Liver (tissue), 9 donors: ENCODE measurements around the gene FAM210A. TPM values are rescaled to one million over a fixed set of nuclear protein-coding genes. Genes with fewer than 3 reads are reported as not detected.

Source experiments
- DNase-seq: peaks from one replicate; pipeline ENCODE4 v3.0.0-alpha.2; 2017; ENCODE audit warnings: low spot score
- H3K27ac ChIP-seq, 2 donors: one replicate each; pipeline ENCODE4 v1.7.0; 2013; ENCODE audit warnings: inconsistent platforms in 2 of 2, low read length in 2 of 2, control low read depth in 1 of 2, low read depth in 1 of 2, mild to moderate bottlenecking in 1 of 2
- H3K27me3 ChIP-seq, 4 donors: one replicate each; pipeline versions ENCODE4 v1.6.1 to v1.7.0; 2013; ENCODE audit warnings: low read length in 3 of 4, inconsistent platforms in 1 of 4, mild to moderate bottlenecking in 1 of 4, moderate library complexity in 1 of 4; ENCODE audit not compliant: control insufficient read depth in 4 of 4, insufficient read depth in 4 of 4
- H3K36me3 ChIP-seq, 4 donors: one replicate each; pipeline versions ENCODE4 v1.6.1 to v1.7.0; 2013; ENCODE audit warnings: low read length in 3 of 4, mild to moderate bottlenecking in 3 of 4, low read depth in 1 of 4, moderate library complexity in 1 of 4; ENCODE audit not compliant: control insufficient read depth in 4 of 4, insufficient read depth in 3 of 4
- H3K4me1 ChIP-seq, 4 donors: one replicate each; pipeline versions ENCODE4 v1.6.1 to v1.7.0; 2013; ENCODE audit warnings: low read length in 3 of 4, mild to moderate bottlenecking in 3 of 4, moderate library complexity in 1 of 4; ENCODE audit not compliant: control insufficient read depth in 4 of 4, insufficient read depth in 4 of 4
- H3K4me3 ChIP-seq, 3 donors: one replicate each; pipeline versions ENCODE4 v1.6.1 to v1.7.0; 2013; ENCODE audit warnings: low read length in 3 of 3, control low read depth in 1 of 3, low read depth in 1 of 3, mild to moderate bottlenecking in 1 of 3
- H3K9ac ChIP-seq, 2 donors: one replicate each; pipeline ENCODE4 v1.7.0; 2013; ENCODE audit warnings: low read length in 2 of 2, mild to moderate bottlenecking in 2 of 2, moderate library complexity in 2 of 2, control low read depth in 1 of 2, low read depth in 1 of 2
- H3K9me3 ChIP-seq, 4 donors: one replicate each; pipeline versions ENCODE4 v1.6.1 to v1.7.0; 2013; ENCODE audit warnings: low read length in 3 of 4; ENCODE audit not compliant: control insufficient read depth in 4 of 4
- CTCF ChIP-seq: fragments of 150-350 bp; IDR thresholded peaks from 2 replicates; pipeline ENCODE4 v1.5.1; 2017; ENCODE audit warnings: improper control_type of control experiment, low read depth, low read length; ENCODE audit not compliant: missing input control
- EGR1 ChIP-seq, 2 donors: IDR thresholded peaks; 2 replicates each; pipeline ENCODE4 v1.6.1; 2016 to 2018; ENCODE audit warnings: antibody characterized with exemption in 2 of 2, low read depth in 2 of 2
- FOXA1 ChIP-seq: IDR thresholded peaks from 2 replicates; pipeline ENCODE4 v1.6.1; 2016; ENCODE audit warnings: antibody characterized with exemption
- FOXA2 ChIP-seq: IDR thresholded peaks from 2 replicates; pipeline ENCODE4 v1.6.1; 2016; ENCODE audit warnings: antibody characterized with exemption
- GABPA ChIP-seq, 2 donors: IDR thresholded peaks in 1 of 2; conservative IDR thresholded peaks in 1 of 2; 2 replicates each; pipeline ENCODE4 v1.6.1; 2016; ENCODE audit warnings: antibody characterized with exemption in 2 of 2, mild to moderate bottlenecking in 1 of 2, moderate library complexity in 1 of 2
- HNF4A ChIP-seq, 2 donors: conservative IDR thresholded peaks; 2 replicates each; pipeline ENCODE4 v1.6.1; 2016; ENCODE audit warnings: antibody characterized with exemption in 2 of 2, mild to moderate bottlenecking in 2 of 2
- HNF4G ChIP-seq: IDR thresholded peaks from 2 replicates; pipeline ENCODE4 v1.6.1; 2016; ENCODE audit warnings: antibody characterized with exemption
- JUND ChIP-seq, 2 donors: IDR thresholded peaks; 2 replicates each; pipeline ENCODE4 v1.6.1; 2016; ENCODE audit warnings: antibody characterized with exemption in 2 of 2
- NR2F2 ChIP-seq: IDR thresholded peaks from 2 replicates; pipeline ENCODE4 v1.6.1; 2016; ENCODE audit warnings: antibody characterized with exemption
- RAD21 ChIP-seq, 2 donors: IDR thresholded peaks; 2 replicates each; pipeline ENCODE4 v1.6.1; 2016; ENCODE audit warnings: antibody characterized with exemption in 2 of 2, mild to moderate bottlenecking in 2 of 2
- REST ChIP-seq: IDR thresholded peaks from 2 replicates; pipeline ENCODE4 v1.6.1; 2016; ENCODE audit warnings: antibody characterized with exemption, mild to moderate bottlenecking
- RXRA ChIP-seq, 2 donors: IDR thresholded peaks; 2 replicates each; pipeline ENCODE4 v1.6.1; 2017 to 2018; ENCODE audit warnings: antibody characterized with exemption in 2 of 2, mild to moderate bottlenecking in 1 of 2
- SP1 ChIP-seq: IDR thresholded peaks from 2 replicates; pipeline ENCODE4 v1.6.1; 2018; ENCODE audit warnings: antibody characterized with exemption, mild to moderate bottlenecking
- TAF1 ChIP-seq: conservative IDR thresholded peaks from 2 replicates; pipeline ENCODE4 v1.6.1; 2016; ENCODE audit warnings: antibody characterized with exemption, mild to moderate bottlenecking
- YY1 ChIP-seq: IDR thresholded peaks from 2 replicates; pipeline ENCODE4 v1.6.1; 2016; ENCODE audit warnings: antibody characterized with exemption, mild to moderate bottlenecking
- WGBS: extraction: QIAGEN DNeasy Blood & Tissue Kit; methylation state at CpG from one replicate; pipeline ENCODE4 v1.1.7; 2013; 5-methylcytosine and 5-hydroxymethylcytosine counted together
- polyA plus RNA-seq, 2 donors: library from polyadenylated mRNA; stranded (reverse) in 1 of 2; unstranded in 1 of 2; fragments of 200-250 nt in 1 of 2; fragments of >200 nt in 1 of 2; fragmentation: Nextera tagmentation in 1 of 2; extraction: Ambion mirVana in 1 of 2; gene quantifications; one replicate each; pipeline versions ENCODE4 v1.2.1 to v1.2.3, GENCODE V29; 2013 to 2015
- total RNA-seq, 2 donors: library from RNA; depleted of rRNA; stranded (reverse); fragments of >200 nt; gene quantifications; one replicate each; pipeline ENCODE4 v1.2.3, GENCODE V29; 2014
- TF ChIP-seq, protein P1 (sequence below): IDR thresholded peaks from 2 replicates; pipeline ENCODE4 v1.6.1; 2016; ENCODE audit warnings: antibody characterized with exemption
- TF ChIP-seq, protein P2 (sequence below): IDR thresholded peaks from 2 replicates; pipeline ENCODE4 v1.6.1; 2016; ENCODE audit warnings: antibody characterized with exemption
- TF ChIP-seq, protein P3 (sequence below): IDR thresholded peaks from 2 replicates; pipeline ENCODE4 v1.6.1; 2016; ENCODE audit warnings: antibody characterized with exemption
- donor health status: healthy.
- donor health status: healthy.
- donor health status: healthy.
- donor health status: healthy.
- donor health status: healthy.

FAM210A gene
- total and polyA plus RNA-seq, 4 donors = 10.5 to 18.3 (median 12.5) TPM

DNA sequence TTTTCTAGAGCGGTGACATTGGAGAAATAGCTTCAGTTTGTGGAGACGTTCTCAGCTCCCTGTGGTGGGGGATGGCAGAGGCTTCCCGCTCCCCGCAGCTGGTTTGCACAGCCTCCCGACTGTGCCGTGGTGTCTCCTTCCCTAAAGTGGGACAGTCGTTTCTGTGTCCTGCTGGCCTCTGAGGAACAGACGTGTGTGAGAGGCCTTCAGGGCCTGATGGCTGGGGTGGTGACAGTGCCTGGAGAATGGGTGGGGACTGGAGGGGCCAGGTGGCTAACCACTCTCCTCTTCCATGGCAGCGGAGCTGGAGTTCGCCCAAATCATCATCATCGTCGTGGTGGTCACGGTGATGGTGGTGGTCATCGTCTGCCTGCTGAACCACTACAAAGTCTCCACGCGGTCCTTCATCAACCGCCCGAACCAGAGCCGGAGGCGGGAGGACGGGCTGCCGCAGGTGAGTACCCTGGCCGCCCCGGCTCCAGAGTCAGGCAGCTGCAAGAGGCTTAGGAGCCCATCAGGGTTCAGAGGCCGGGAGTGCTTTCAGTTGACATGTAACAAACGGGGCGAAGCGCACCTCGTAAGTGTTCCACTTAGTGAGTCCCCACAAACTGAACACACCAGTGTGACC is 105.4 kb downstream of the FAM210A start:
- H3K27ac ChIP-seq = no peak overlapping the region
- no peak overlapping the region for H3K9ac ChIP-seq
- 97% methylated on average over 29 of the region's 29 CpGs for WGBS
- DNase-seq = no peak
- TF ChIP-seq YY1 (no peak), EGR1 (IDR thresholded peaks at IDR 0.05; ENCODE audit: low read depth in 2 of 2) (no peak), RAD21 (IDR thresholded peaks at IDR 0.05) (no peak), TAF1 (no peak), FOXA1 (no peak), JUND (IDR thresholded peaks at IDR 0.05) (no peak), FOXA2 (no peak), REST (no peak), SP1 (no peak), HNF4A (conservative IDR thresholded peaks at IDR 0.05) (no peak), RXRA (IDR thresholded peaks at IDR 0.05) (no peak), HNF4G (no peak), GABPA (IDR thresholded peaks at IDR 0.05 in 1 of 2, conservative IDR thresholded peaks at IDR 0.05 in 1 of 2) (no peak), CTCF (no peak), NR2F2 (no peak)
- TF ChIP-seq, protein P1, sequence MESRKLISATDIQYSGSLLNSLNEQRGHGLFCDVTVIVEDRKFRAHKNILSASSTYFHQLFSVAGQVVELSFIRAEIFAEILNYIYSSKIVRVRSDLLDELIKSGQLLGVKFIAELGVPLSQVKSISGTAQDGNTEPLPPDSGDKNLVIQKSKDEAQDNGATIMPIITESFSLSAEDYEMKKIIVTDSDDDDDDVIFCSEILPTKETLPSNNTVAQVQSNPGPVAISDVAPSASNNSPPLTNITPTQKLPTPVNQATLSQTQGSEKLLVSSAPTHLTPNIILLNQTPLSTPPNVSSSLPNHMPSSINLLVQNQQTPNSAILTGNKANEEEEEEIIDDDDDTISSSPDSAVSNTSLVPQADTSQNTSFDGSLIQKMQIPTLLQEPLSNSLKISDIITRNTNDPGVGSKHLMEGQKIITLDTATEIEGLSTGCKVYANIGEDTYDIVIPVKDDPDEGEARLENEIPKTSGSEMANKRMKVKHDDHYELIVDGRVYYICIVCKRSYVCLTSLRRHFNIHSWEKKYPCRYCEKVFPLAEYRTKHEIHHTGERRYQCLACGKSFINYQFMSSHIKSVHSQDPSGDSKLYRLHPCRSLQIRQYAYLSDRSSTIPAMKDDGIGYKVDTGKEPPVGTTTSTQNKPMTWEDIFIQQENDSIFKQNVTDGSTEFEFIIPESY = no peak
- TF ChIP-seq, protein P2, sequence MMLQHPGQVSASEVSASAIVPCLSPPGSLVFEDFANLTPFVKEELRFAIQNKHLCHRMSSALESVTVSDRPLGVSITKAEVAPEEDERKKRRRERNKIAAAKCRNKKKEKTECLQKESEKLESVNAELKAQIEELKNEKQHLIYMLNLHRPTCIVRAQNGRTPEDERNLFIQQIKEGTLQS = no peak
- TF ChIP-seq, protein P3, sequence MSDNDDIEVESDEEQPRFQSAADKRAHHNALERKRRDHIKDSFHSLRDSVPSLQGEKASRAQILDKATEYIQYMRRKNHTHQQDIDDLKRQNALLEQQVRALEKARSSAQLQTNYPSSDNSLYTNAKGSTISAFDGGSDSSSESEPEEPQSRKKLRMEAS = no peak
- no peaks in the 10 kb centered on the region for H3K27me3 ChIP-seq
- H3K36me3 ChIP-seq = peaks cover 4 to 18% (median 7%) of the 10 kb centered on the region in 4 donors
- no peaks in the 10 kb centered on the region for H3K4me1 ChIP-seq
- H3K4me3 ChIP-seq = no peak overlapping the region
- H3K9me3 ChIP-seq = no peaks in the 10 kb centered on the region
